GM12875 (cell line): ENCODE data around the gene TARDBP.
"Not testable (repeated sequence)": the region's sequence is repeated elsewhere in the genome, so short reads cannot be mapped to it uniquely, and the experiment has no call there.

Source experiments
- H3K4me3 ChIP-seq: one replicate; pipeline ENCODE4 v1.5.1; 2011; ENCODE audit warnings: low read depth, low read length, control low read depth
- TF ChIP-seq, protein P1 (sequence below): IDR thresholded peaks from 2 replicates; pipeline ENCODE4 v1.5.1; 2011; ENCODE audit warnings: low read depth, mild to moderate bottlenecking, control low read depth, inconsistent platforms, low read length, moderate library complexity, borderline replicate concordance; ENCODE audit not compliant: insufficient read depth

TARDBP gene

DNA sequence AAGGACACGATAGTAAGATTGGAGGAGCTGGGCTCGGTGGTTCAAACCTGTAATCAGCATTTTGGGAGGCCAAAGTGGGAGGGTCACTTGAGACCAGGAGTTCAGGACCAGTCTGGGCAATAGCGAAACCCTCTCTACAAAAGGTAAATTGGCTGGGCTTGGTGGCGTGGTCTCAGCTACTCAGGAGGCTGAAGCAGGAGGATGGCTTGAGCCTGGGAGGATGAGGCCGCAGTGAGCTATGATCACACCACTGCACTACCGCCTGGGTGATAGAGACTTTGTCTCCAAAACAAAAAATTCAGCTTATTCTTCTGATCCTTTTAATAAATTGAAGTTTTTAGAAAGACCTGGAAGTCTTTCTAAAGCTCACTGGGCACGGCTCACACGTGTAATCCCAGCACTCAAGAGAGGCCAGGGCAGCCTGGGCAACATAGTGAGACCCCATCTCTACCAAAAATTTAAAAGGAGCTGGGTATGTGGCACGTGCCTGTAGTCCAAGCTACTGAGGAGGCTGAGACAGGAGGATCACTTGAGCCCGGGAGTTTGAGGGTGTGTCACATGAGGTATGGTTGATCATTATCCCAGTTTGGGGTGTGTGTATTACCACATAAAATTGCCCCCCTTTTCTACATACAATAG is 19.3 kb downstream of the TARDBP start:
- no peak overlapping the region for H3K4me3 ChIP-seq
- TF ChIP-seq, protein P1, sequence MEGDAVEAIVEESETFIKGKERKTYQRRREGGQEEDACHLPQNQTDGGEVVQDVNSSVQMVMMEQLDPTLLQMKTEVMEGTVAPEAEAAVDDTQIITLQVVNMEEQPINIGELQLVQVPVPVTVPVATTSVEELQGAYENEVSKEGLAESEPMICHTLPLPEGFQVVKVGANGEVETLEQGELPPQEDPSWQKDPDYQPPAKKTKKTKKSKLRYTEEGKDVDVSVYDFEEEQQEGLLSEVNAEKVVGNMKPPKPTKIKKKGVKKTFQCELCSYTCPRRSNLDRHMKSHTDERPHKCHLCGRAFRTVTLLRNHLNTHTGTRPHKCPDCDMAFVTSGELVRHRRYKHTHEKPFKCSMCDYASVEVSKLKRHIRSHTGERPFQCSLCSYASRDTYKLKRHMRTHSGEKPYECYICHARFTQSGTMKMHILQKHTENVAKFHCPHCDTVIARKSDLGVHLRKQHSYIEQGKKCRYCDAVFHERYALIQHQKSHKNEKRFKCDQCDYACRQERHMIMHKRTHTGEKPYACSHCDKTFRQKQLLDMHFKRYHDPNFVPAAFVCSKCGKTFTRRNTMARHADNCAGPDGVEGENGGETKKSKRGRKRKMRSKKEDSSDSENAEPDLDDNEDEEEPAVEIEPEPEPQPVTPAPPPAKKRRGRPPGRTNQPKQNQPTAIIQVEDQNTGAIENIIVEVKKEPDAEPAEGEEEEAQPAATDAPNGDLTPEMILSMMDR: no peak

DNA sequence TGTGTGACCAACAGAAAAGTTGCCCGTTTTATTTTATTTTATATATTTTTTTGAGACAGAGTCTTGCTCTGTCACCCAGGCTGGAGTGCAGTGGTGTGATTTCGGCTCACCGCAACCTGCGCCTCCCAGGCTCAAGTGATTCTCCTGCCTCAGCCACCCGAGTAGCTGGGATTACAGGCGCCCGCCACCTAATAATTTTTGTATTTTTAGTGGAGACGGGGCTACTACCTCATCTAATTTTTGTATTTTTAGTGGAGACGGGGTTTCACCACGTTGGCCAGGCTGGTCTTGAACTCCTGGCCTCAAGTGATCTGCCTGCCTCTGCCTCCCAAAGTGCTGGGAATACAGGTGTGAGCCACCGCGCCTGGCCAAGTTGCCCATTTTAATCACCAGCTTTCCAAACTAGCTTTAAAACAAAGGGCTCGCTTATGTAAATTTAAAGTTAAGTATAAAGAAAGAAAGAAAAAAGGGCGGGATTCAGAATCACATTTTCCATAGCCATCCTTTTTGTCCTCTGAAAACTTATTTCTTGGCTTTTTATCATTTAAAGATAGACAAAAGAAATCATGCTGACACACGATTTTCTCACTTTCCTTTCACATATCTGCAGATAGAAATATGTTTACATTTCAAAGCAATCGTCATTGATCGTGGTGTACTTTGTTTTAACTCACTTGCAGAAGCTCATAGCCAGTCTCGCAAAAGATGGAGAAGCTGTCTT is 24.7 kb downstream of the TARDBP start:
- H3K4me3 ChIP-seq: not testable (repeated sequence)

DNA sequence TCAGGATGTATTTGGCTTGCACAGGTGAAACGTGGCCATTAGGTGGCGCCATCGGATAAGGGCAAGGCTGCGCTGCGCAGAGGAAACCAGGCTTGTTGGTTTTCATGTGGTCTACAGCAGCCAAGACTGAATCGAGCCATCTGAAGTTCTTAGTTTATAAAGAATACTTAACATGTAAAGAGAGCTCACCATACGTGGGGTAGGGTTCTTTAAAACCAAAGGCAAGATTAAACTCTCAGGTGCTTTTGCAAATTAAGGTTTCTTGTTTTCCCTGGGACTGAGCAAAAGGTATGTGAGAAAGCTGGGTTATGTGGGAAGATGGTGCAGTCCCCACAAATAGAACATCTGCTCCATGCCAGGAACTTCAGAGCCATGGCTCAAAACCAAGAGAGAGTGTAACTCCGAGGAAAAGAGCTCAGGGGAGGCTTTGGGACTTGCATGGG is 25.3 kb downstream of the TARDBP start:
- TF ChIP-seq, protein P1: peak; percentile 93
- no peak overlapping the region for H3K4me3 ChIP-seq

DNA sequence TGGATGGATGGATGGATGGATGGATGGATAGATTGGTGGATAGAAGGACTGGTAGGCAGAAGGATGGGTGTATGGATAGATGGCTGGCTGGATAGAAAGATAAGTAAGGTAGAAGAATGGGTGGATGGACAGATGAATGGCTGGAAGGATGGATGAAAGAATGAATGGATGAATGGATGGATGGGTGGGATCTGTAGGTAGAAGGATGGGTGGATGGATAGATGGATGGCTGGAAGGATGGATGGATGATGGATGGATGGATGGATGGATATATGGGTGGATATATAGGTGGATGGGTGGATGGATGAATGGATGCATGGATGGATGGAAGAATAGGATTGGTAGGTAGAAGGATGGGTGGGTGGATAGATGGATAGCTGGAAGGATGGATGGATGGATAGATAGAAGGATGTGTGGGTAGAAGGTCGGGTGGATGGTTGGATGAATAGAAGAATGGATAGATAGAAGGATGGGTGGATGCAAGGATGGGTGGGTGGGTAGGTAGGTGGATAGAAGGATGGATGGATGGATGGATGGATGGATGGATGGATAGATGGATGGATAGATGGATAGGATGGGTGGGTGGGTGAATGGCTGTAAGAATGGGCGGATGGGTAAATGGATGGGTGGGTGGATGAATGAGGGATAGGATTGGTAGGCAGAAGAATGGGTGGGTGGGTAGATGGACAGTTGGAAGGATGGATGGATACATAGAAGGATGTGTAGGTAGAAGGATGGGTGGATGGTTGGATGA is 27.1 kb downstream of the TARDBP start:
- TF ChIP-seq, protein P1: no peak
- no peak overlapping the region for H3K4me3 ChIP-seq

DNA sequence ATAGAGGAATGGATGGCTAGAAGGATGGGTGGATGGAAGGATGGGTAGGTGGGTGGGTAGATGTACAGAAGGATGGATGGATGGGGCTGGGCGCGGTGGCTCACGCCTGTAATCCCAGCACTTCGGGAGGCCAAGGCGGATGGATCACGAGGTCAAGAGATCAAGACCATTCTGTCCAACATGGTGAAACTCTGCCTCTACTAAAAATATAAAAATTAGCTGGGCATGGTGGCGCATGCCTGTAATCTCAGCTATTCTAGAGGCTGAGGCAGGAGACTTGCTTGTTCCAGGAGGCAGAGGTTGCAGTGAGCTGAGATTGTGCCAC is 27.6 kb downstream of the TARDBP start:
- not testable (repeated sequence) for H3K4me3 ChIP-seq

DNA sequence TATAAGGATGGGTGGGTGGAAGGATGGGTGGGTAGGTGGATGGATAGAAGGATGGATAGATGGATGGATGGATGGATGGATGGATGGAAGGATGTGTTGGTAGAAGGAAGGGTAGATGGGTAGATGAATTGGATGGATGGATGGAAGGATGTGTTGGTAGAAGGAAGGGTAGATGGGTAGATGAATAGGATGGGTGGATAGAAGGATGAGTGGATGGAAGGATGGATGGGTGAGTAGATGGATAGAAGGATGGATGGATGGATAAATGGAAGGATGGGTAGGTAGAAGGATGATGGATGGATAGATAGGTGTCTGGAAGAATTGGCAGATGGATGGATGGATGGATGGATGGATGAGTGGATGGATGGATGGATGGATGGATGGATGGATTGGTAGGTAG is 28.6 kb downstream of the TARDBP start:
- TF ChIP-seq, protein P1: no peak
- no peak overlapping the region for H3K4me3 ChIP-seq

DNA sequence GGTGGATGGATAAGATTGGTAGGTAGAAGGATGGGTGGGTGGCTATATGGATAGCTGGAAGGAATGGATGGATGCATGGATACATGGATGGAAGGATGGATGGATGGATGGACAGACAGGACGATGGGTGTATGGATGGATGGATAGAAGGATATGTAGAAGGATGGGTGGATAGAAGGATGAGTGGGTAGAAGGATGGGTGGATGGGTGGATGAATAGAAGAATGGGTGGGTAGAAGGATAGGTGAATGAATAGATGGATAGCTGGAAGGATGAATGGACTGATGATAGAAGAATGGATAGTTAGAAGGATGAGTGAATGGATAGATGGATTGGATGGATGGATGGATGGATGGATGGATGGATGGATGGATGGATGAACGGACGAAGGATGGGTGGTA is 29.6 kb downstream of the TARDBP start:
- no peak overlapping the region for H3K4me3 ChIP-seq
- TF ChIP-seq, protein P1: no peak
